Calu3 (cell line): ENCODE results near the gene CYP1A2. TPM values are rescaled to one million over a fixed set of nuclear protein-coding genes. Genes with fewer than 3 reads are reported as not detected.
"Not testable (repeated sequence)": the region's sequence is repeated elsewhere in the genome, so short reads cannot be mapped to it uniquely, and the experiment has no call there.

Source experiments
- BruUV-seq: library from RNA; stranded (reverse); fragments of 400-500 nt; replicated peaks from 2 replicates; lab custom pipeline; 2021; lab: Mats Ljungman, UMichigan
- CTCF ChIA-PET: fragments of 300-600 bp; sonication (Branson Sonifier 250); formaldehyde crosslinking; loops from one replicate; lab custom pipeline; 2022; ENCODE audit warnings: antibody characterized with exemption; lab: Charles Lee
- DNase-seq: peaks from one replicate; pipeline ENCODE4 v3.0.0; 2022
- H3K27ac Mint-ChIP-seq: one replicate; pipeline ENCODE4 v1.8.0; 2022; ENCODE audit warnings: mixed read lengths; ENCODE audit not compliant: unreplicated experiment
- H3K27me3 Mint-ChIP-seq: one replicate; pipeline ENCODE4 v1.8.0; 2022; ENCODE audit warnings: mixed read lengths; ENCODE audit not compliant: unreplicated experiment
- H3K36me3 Mint-ChIP-seq: one replicate; pipeline ENCODE4 v1.8.0; 2022; ENCODE audit warnings: mild to moderate bottlenecking, moderate library complexity, mixed read lengths; ENCODE audit not compliant: insufficient read depth, unreplicated experiment
- H3K4me1 Mint-ChIP-seq: one replicate; pipeline ENCODE4 v1.8.0; 2022; ENCODE audit warnings: mild to moderate bottlenecking, low read depth, mixed read lengths; ENCODE audit not compliant: unreplicated experiment
- H3K4me3 Mint-ChIP-seq: one replicate; pipeline ENCODE4 v1.8.0; 2022; ENCODE audit warnings: mild to moderate bottlenecking, low read depth, moderate library complexity, mixed read lengths; ENCODE audit not compliant: unreplicated experiment
- H3K9me3 Mint-ChIP-seq: one replicate; pipeline ENCODE4 v1.8.0; 2022; ENCODE audit warnings: low read depth, mixed read lengths; ENCODE audit not compliant: unreplicated experiment
- CTCF ChIP-seq: fragments of 200-600 bp; IDR thresholded peaks from one replicate; pipeline ENCODE4 v1.8.0; 2022; ENCODE audit warnings: antibody characterized with exemption; ENCODE audit not compliant: unreplicated experiment
- intact Hi-C: fragments of 100-400 bp; cut with micrococcal nuclease; formaldehyde crosslinking; loops from one replicate; pipeline ENCODE4 v1.10.0; 2022; ENCODE audit not compliant: unreplicated experiment
- total RNA-seq: library from RNA; stranded (reverse); gene quantifications from 2 replicates; pipeline ENCODE4 v1.2.3, GENCODE V29; 2022

The CYP1A2 gene
- total RNA-seq, 1 experiment from 2014 or later, result not detected

DNA sequence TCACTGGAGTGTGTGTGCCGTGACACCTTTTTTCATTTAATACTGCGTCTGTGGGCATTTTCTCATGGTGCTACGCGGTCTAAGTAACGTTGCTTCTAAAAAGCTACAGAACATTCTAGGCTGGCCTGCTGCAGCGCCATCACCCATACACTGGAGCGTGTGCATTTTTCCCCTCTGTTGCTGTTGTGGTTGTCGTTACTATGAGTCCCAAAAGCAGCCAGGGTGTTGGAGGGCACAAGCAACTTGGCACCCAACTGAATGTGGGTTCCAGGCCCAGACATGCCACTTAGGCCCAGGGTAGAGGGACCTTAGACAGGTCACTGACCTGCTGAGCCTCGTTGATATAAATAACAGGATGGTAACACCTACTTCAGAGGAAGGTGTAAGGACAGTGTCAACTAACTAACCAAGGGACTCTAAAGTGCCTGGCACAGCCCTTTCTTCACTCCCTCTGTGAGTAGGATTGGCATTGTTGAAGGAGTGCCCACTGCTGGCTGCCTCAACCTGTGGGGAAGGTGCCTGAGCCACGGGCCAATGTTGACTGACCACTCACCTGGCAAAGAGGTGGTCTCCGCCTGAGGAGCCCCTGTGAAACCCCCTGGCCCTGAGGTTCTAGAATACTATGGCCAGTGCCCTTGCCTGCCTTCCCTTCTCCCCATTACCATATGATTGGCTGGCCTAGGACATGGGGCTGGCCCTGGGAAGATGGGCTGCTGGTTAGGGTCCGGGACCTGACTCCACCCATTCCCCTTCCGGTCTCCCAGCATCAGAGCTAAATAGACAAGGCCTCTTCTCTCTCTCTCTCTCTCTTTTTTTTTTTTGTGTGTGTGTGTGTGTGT, 36.8 kb downstream of the CYP1A2 start:
- no peak for DNase-seq

GRCh38 chr15:74786081-74786480, 37.4 kb downstream of the CYP1A2 start:
- CTCF ChIA-PET, result interaction anchor here (0.8 to 1.6 kb wide), 3 partner anchors 15 to 389 kb away, joined by 3 read pairs; partner anchors contain the start of gene RPP25
- H3K4me3 Mint-ChIP-seq, intact Hi-C loops, DNase-seq, BruUV-seq, H3K9me3 Mint-ChIP-seq, H3K27me3 Mint-ChIP-seq, H3K27ac Mint-ChIP-seq: not testable (repeated sequence)
- H3K4me1 Mint-ChIP-seq, result peaks cover 67% of the 10 kb centered on the region
- peaks cover 23% of the 10 kb centered on the region for H3K36me3 Mint-ChIP-seq

More for the DNA sequence above, 36.8 kb downstream of the CYP1A2 start:
- peaks cover 23% of the 10 kb centered on the region for H3K36me3 Mint-ChIP-seq
- H3K4me3 Mint-ChIP-seq, result peak overlapping the region; percentile 17
- H3K9me3 Mint-ChIP-seq, result no peaks in the 10 kb centered on the region
- CTCF ChIA-PET, result interaction anchor here (1.6 kb wide), 1 partner anchor 14 kb away, joined by 3 read pairs; no protein-coding TSS in a partner anchor
- BruUV-seq, result no TSS peak
- peaks cover 66% of the 10 kb centered on the region for H3K4me1 Mint-ChIP-seq
- TF ChIP-seq CTCF, result no peak
- H3K27me3 Mint-ChIP-seq, result peaks cover 11% of the 10 kb centered on the region
- H3K27ac Mint-ChIP-seq, result no peak overlapping the region
- intact Hi-C loops, result no loop called here

- H3K4me1 Mint-ChIP-seq, result peaks cover 62% of the 10 kb centered on the region
- no peak for TF ChIP-seq CTCF
- intact Hi-C loops, result no loop called here
- DNase-seq, result no peak
- no TSS peak for BruUV-seq
- no peaks in the 10 kb centered on the region for H3K27me3 Mint-ChIP-seq
- H3K9me3 Mint-ChIP-seq, result no peaks in the 10 kb centered on the region
- no peak overlapping the region for H3K27ac Mint-ChIP-seq
- peaks cover 23% of the 10 kb centered on the region for H3K36me3 Mint-ChIP-seq
- CTCF ChIA-PET, result interaction anchor here (0.8 to 1.8 kb wide), 5 partner anchors 15 to 390 kb away, joined by 3 to 10 read pairs (median 3); partner anchors contain the start of gene RPP25
- H3K4me3 Mint-ChIP-seq, result no peak overlapping the region
These were observed 38.0 kb downstream of the CYP1A2 start for GRCh38 chr15:74786551-74787165.

DNA sequence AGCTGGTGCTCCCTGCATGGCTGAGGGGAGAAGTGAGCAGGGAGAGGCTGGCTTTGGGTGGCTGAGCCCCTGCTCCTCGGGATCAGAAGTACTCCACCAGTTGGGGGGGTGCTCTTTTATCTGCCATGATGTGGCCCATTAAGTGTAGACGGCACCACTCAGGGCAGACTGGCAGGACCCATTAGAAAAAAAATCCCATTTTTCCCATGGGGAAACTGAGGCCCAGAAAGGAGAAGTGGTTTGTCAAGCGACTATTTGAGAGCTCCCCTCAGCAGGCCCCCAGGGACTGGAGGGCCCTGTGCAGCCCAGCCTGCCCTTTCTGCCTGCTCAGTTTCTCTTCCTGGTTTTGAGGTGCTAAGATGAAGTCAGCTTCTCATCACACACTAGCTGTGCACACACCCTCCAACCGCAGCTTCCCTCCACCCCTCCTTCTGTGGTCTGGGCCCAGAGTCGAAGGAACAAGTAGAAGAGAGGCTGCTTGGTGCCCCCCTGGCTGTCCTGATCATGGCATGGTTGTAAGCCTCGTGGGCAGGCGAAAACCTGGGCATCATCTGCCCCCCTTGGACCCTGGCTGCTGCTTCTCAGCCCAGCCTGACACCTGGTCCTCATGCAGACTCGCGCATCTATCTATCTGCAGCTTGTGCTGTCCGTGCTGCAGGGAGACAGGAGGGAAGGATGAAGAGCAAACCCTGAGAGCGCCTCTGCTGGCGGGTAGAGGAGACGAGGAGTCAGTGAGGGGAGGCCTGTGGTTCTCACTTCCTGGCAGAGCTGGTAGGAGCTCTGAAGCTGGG, 38.8 kb downstream of the CYP1A2 start:
- no TSS peak for BruUV-seq
- Mint-ChIP-seq H3K9me3 (no peaks in the 10 kb centered on the region), H3K36me3 (peaks cover 19% of the 10 kb centered on the region), H3K4me3 (no peak overlapping the region), H3K4me1 (peaks cover 60% of the 10 kb centered on the region), H3K27ac (peak overlapping the region; percentile 14), H3K27me3 (no peaks in the 10 kb centered on the region)
- intact Hi-C loops, result no loop called here
- TF ChIP-seq CTCF, result peak; percentile 46
- CTCF ChIA-PET, result interaction anchor here (0.7 to 1.8 kb wide), 6 partner anchors 10 to 263 kb away, joined by 3 to 10 read pairs (median 4); partner anchors contain the start of gene RPP25
- peak; percentile 54 for DNase-seq
